H1 (cell line): Measurements from ENCODE around the gene RASAL2. TPM values are rescaled to one million over a fixed set of nuclear protein-coding genes. Genes with fewer than 3 reads are reported as not detected.

Experiments used
- CTCF ChIA-PET: fragments of 300-600 bp; sonication (Branson Sonifier 250); formaldehyde crosslinking; loops from one replicate; lab custom pipeline; 2021; ENCODE audit not compliant: partially characterized antibody; lab: Charles Lee
- POLR2A ChIA-PET: fragments of 300-600 bp; sonication (Branson Sonifier 250); formaldehyde crosslinking; loops from one replicate; lab custom pipeline; 2021; ENCODE audit warnings: inconsistent platforms; ENCODE audit not compliant: partially characterized antibody; lab: Charles Lee
- DNase-seq, 2 experiments: peaks; one replicate each; pipeline versions ENCODE4 v3.0.0 to v3.0.0-alpha.2; 2010 to 2022; ENCODE audit warnings: low spot score in 2 of 2, low read depth in 1 of 2, mixed read lengths in 1 of 2
- FAIRE-seq: peaks from 2 replicates; lab custom pipeline; 2011; peaks lifted over from hg19 to GRCh38; lab: Jason Lieb, UNC
- H2AFZ ChIP-seq: 2 replicates; pipeline ENCODE4 v1.8.1; 2012; ENCODE audit warnings: low read length, inconsistent platforms
- H2AK5ac ChIP-seq: 2 replicates; pipeline ENCODE4 v1.6.1; 2013; ENCODE audit warnings: low read depth, low read length
- H2BK120ac ChIP-seq: replicated peaks from 2 replicates; pipeline ENCODE3; 2013; ENCODE audit warnings: low read depth, low read length, inconsistent platforms
- H2BK12ac ChIP-seq: 2 replicates; pipeline ENCODE4 v1.6.1; 2013; ENCODE audit warnings: low read depth, low read length
- H2BK15ac ChIP-seq: 2 replicates; pipeline ENCODE4 v1.6.1; 2013; ENCODE audit warnings: low read length
- H2BK20ac ChIP-seq: 2 replicates; pipeline ENCODE4 v1.6.1; 2013; ENCODE audit warnings: low read length
- H2BK5ac ChIP-seq: 2 replicates; pipeline ENCODE4 v1.6.1; 2013; ENCODE audit warnings: low read depth, low read length
- H3K14ac ChIP-seq: 2 replicates; pipeline ENCODE4 v1.6.1; 2013; ENCODE audit warnings: inconsistent platforms; ENCODE audit not compliant: insufficient read length
- H3K18ac ChIP-seq: 2 replicates; pipeline ENCODE4 v1.6.1; 2013; ENCODE audit warnings: low read length; ENCODE audit errors: extremely low read depth
- H3K23ac ChIP-seq: 2 replicates; pipeline ENCODE4 v1.6.1; 2013; ENCODE audit warnings: inconsistent platforms; ENCODE audit not compliant: insufficient read length
- H3K23me2 ChIP-seq: 2 replicates; pipeline ENCODE4 v1.6.1; 2013; ENCODE audit warnings: low read depth, low read length
- H3K27ac ChIP-seq: 2 replicates; pipeline ENCODE4 v1.6.1; 2011; ENCODE audit warnings: low read depth, low read length, inconsistent platforms
- H3K27me3 ChIP-seq, 4 experiments: replicated peaks in 1 of 4; 1 replicate in 1 of 4; 2 replicates in 3 of 4; pipeline versions ENCODE4 v1.6.1 to v1.8.1; 2011 to 2013; ENCODE audit warnings: low read length in 3 of 4, mild to moderate bottlenecking in 3 of 4, inconsistent platforms in 2 of 4, mixed read lengths in 2 of 4, moderate library complexity in 1 of 4; ENCODE audit not compliant: control insufficient read depth in 3 of 4, insufficient read depth in 3 of 4; ENCODE audit errors: extremely low read depth in 1 of 4
- H3K36me3 ChIP-seq, 4 experiments: 2 replicates each; pipeline versions ENCODE4 v1.6.1 to v1.8.1; 2011 to 2013; ENCODE audit warnings: mild to moderate bottlenecking in 4 of 4, low read length in 3 of 4, moderate library complexity in 2 of 4, control low read depth in 1 of 4, inconsistent platforms in 1 of 4; ENCODE audit not compliant: insufficient read depth in 4 of 4, control insufficient read depth in 2 of 4
- H3K4ac ChIP-seq: replicated peaks from 2 replicates; pipeline ENCODE3; 2013; ENCODE audit warnings: low read length, low read depth, mixed read lengths, inconsistent platforms; ENCODE audit not compliant: insufficient read length
- H3K4me1 ChIP-seq, 4 experiments: replicated peaks in 1 of 4; 1 replicate in 1 of 4; 2 replicates in 3 of 4; pipeline versions ENCODE4 v1.6.1 to v1.8.1; 2011 to 2013; ENCODE audit warnings: low read length in 3 of 4, inconsistent platforms in 2 of 4, mixed read lengths in 1 of 4; ENCODE audit not compliant: insufficient read depth in 4 of 4, control insufficient read depth in 3 of 4
- H3K4me2 ChIP-seq, 2 experiments: 2 replicates each; pipeline versions ENCODE4 v1.6.1 to v1.8.1; 2011 to 2013; ENCODE audit warnings: low read depth in 2 of 2, low read length in 2 of 2, control low read depth in 1 of 2, inconsistent platforms in 1 of 2, mild to moderate bottlenecking in 1 of 2; ENCODE audit not compliant: insufficient read depth in 1 of 2
- H3K4me3 ChIP-seq, 4 experiments: fragments of 200-600, 300-600 bp in 1 of 4; sonication (generic), shearing (Covaris generic), sonication (Bioruptor Twin) in 1 of 4; 2 replicates each; pipeline versions ENCODE4 v1.5.1 to v1.8.1; 2011 to 2016; ENCODE audit warnings: low read length in 4 of 4, low read depth in 3 of 4, control low read depth in 2 of 4, inconsistent platforms in 2 of 4, mild to moderate bottlenecking in 2 of 4, mixed read lengths in 1 of 4, moderate library complexity in 1 of 4; ENCODE audit not compliant: insufficient read depth in 2 of 4; ENCODE audit errors: extremely low read depth in 1 of 4
- H3K56ac ChIP-seq: replicated peaks from 2 replicates; pipeline ENCODE3; 2013; ENCODE audit warnings: low read depth, mild to moderate bottlenecking, mixed read lengths, low read length, inconsistent platforms; ENCODE audit not compliant: insufficient read length
- H3K79me1 ChIP-seq: 2 replicates; pipeline ENCODE4 v1.6.1; 2013; ENCODE audit warnings: low read depth, low read length, control low read depth
- H3K79me2 ChIP-seq, 2 experiments: 2 replicates each; pipeline versions ENCODE4 v1.6.1 to v1.8.1; 2012 to 2013; ENCODE audit warnings: low read length in 2 of 2, mild to moderate bottlenecking in 2 of 2, inconsistent platforms in 1 of 2; ENCODE audit not compliant: insufficient read depth in 2 of 2, control insufficient read depth in 1 of 2
- H3K9ac ChIP-seq, 4 experiments: replicated peaks in 1 of 4; 1 replicate in 1 of 4; 2 replicates in 3 of 4; pipeline versions ENCODE4 v1.6.1 to v1.8.1; 2011 to 2013; ENCODE audit warnings: low read depth in 3 of 4, low read length in 3 of 4, control low read depth in 2 of 4, mild to moderate bottlenecking in 2 of 4, moderate library complexity in 2 of 4, inconsistent platforms in 1 of 4; ENCODE audit errors: extremely low read depth in 1 of 4
- H3K9me3 ChIP-seq, 2 experiments: 2 replicates each; pipeline versions ENCODE4 v1.6.1 to v1.8.1; 2012 to 2013; ENCODE audit warnings: mild to moderate bottlenecking in 2 of 2, moderate library complexity in 2 of 2, control low read depth in 1 of 2, inconsistent platforms in 1 of 2, low read depth in 1 of 2, low read length in 1 of 2, mixed read lengths in 1 of 2; ENCODE audit not compliant: insufficient read depth in 2 of 2
- H4K20me1 ChIP-seq, 2 experiments: replicated peaks in 1 of 2; 2 replicates each; pipeline versions ENCODE3 to v1.8.1; 2011 to 2013; ENCODE audit warnings: inconsistent platforms in 2 of 2, low read length in 2 of 2, mild to moderate bottlenecking in 1 of 2; ENCODE audit not compliant: insufficient read depth in 2 of 2, control insufficient read depth in 1 of 2
- H4K5ac ChIP-seq: 2 replicates; pipeline ENCODE4 v1.6.1; 2013; ENCODE audit warnings: low read length, low read depth, mixed read lengths, inconsistent platforms; ENCODE audit not compliant: insufficient read length
- H4K8ac ChIP-seq: 2 replicates; pipeline ENCODE4 v1.8.0; 2013; ENCODE audit warnings: mild to moderate bottlenecking, moderate library complexity, low read length, inconsistent platforms; ENCODE audit not compliant: insufficient read depth; ENCODE audit errors: extremely low read depth
- H4K91ac ChIP-seq: replicated peaks from 2 replicates; pipeline ENCODE3; 2013; ENCODE audit warnings: low read length, mixed read lengths, inconsistent platforms; ENCODE audit not compliant: insufficient read length
- CREB1 ChIP-seq: IDR thresholded peaks from 2 replicates; pipeline ENCODE4 v1.6.1; 2012; ENCODE audit warnings: inconsistent platforms
- EP300 ChIP-seq, 2 experiments: IDR thresholded peaks; 1 replicate in 1 of 2; 2 replicates in 1 of 2; pipeline ENCODE4 v1.6.1; 2011 to 2012; ENCODE audit warnings: low read depth in 2 of 2, low read length in 2 of 2, mild to moderate bottlenecking in 2 of 2, borderline replicate concordance in 1 of 2, inconsistent platforms in 1 of 2, moderate library complexity in 1 of 2
- KDM1A ChIP-seq: fragments of 200-600, 300-600 bp; sonication (generic); IDR thresholded peaks from 2 replicates; pipeline ENCODE4 v1.7.1; 2016; ENCODE audit warnings: mild to moderate bottlenecking, low read length, borderline replicate concordance
- POU5F1 ChIP-seq: IDR thresholded peaks from 2 replicates; pipeline ENCODE4 v1.6.1; 2011; ENCODE audit warnings: low read depth, mild to moderate bottlenecking, low read length, moderate library complexity
- SAP30 ChIP-seq: fragments of 300-600 bp; sonication (generic); IDR thresholded peaks from 2 replicates; pipeline ENCODE4 v1.7.1; 2012; ENCODE audit warnings: low read length, moderate library complexity, mild to moderate bottlenecking, inconsistent platforms; ENCODE audit not compliant: insufficient read depth, insufficient replicate concordance
- TAF1 ChIP-seq: IDR thresholded peaks from 2 replicates; pipeline ENCODE4 v1.6.1; 2011; ENCODE audit warnings: mild to moderate bottlenecking, low read depth, low read length
- TEAD4 ChIP-seq: IDR thresholded peaks from 2 replicates; pipeline ENCODE4 v1.6.1; 2012; ENCODE audit warnings: low read depth, low read length, inconsistent platforms, mixed read lengths
- WGBS, 2 experiments: shearing (Covaris generic) in 1 of 2; methylation state at CpG; one replicate each; pipeline versions ENCODE4 v1.1.6 to v1.1.7; 2013 to 2015; ENCODE audit warnings: low lambda C conversion rate in 2 of 2, mixed read lengths in 2 of 2, inconsistent platforms in 1 of 2, low coverage in 1 of 2, missing lambda C conversion rate in 1 of 2; ENCODE audit not compliant: insufficient replicate concordance in 2 of 2, insufficient coverage in 1 of 2, insufficient read length in 1 of 2; ENCODE audit errors: extremely low coverage in 1 of 2, missing lambda C conversion rate in 1 of 2; 5-methylcytosine and 5-hydroxymethylcytosine counted together
- polyA plus RNA-seq, 7 experiments: library from polyadenylated mRNA; depleted of rRNA in 3 of 7; stranded (reverse) in 5 of 7; unstranded in 2 of 7; fragments of >200 nt in 5 of 7; fragments of 200-250 nt in 2 of 7; gene quantifications; 1 replicate in 5 of 7; 2 replicates in 1 of 7; 4 replicates in 1 of 7; pipeline versions ENCODE4 v1.2.1 to v1.2.3, GENCODE V29; 2011 to 2013; ENCODE audit warnings: missing spikeins in 2 of 7, mixed read lengths in 2 of 7
- total RNA-seq: library from RNA; stranded (reverse); fragmentation: NEBNext Ultra II Directional; extraction: Animal tissue kit (Norgen Biotek cat#: 25700); gene quantifications from 2 replicates; pipeline ENCODE4 v1.2.1, GENCODE V29; 2021
- TF ChIP-seq, protein P1 (sequence below): IDR thresholded peaks from 2 replicates; pipeline ENCODE4 v1.6.1; 2012; ENCODE audit warnings: low read length, inconsistent platforms

Gene RASAL2
- total and polyA plus RNA-seq, 2 of the 8 experiments (the other 6 are each of a cell fraction or from before 2014, with no cell fraction given): 15.9 to 32.5 TPM

DNA sequence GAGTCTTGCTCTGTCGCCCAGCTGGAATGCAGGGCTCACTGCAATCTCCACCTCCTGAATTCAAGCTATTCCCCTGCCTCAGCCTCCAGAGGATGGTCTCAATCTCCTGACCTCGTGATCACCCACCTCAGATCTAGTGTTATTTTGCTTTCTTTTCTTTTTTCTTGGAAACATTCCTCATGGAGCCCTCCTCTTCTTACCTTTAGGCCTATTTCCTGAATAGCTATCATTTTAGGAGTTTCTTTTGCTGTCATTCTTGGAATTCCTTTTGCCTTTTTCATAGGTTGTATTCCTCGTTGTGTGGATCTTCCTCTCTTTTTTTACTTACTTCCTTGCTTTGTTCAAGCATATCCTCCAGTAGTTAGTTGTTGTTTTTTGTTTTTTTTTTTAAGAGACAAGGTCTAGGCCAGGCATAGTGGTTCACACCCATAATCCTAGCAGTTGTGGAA, 173.8 kb downstream of the RASAL2 start:
- no peak overlapping the region for H3K14ac ChIP-seq
- POLR2A ChIA-PET: interaction anchor here (0.6 to 2.1 kb wide), 6 partner anchors 10 to 27 kb away, joined by 3 to 7 read pairs (median 4); no protein-coding TSS in a partner anchor
- no peak overlapping the region for H2AFZ ChIP-seq
- H3K23ac ChIP-seq: no peak overlapping the region
- DNase-seq (peak in 1 of 2 experiments; percentile 51), FAIRE-seq (peak; percentile 69)
- H3K4me2 ChIP-seq: peak overlapping the region; percentile 57 to 59; a peak in 3 of 4 replicates
- 0 out of 2 replicates have a peak overlapping the region, but pooled peaks have one; percentile 17 for H2BK20ac ChIP-seq
- peaks cover 0 to 71% of the 10 kb centered on the region in 2 experiments; a peak in 2 of 4 replicates for H3K79me2 ChIP-seq
- no peaks in the 10 kb centered on the region for H3K36me3 ChIP-seq
- no peaks in the 10 kb centered on the region for H3K23me2 ChIP-seq
- H2AK5ac ChIP-seq: no peak overlapping the region
- TF ChIP-seq CREB1 (no peak), KDM1A (no peak), SAP30 (no peak), TAF1 (0 out of 2 replicates have a peak, but pooled peaks have one; percentile 19), EP300 (IDR thresholded peaks at IDR 0.05; ENCODE audit: borderline replicate concordance in 1 of 2, low read depth in 2 of 2, low read length in 2 of 2) (no peak), TEAD4 (peak; percentile 76), POU5F1 (no peak)
- TF ChIP-seq, protein P1, sequence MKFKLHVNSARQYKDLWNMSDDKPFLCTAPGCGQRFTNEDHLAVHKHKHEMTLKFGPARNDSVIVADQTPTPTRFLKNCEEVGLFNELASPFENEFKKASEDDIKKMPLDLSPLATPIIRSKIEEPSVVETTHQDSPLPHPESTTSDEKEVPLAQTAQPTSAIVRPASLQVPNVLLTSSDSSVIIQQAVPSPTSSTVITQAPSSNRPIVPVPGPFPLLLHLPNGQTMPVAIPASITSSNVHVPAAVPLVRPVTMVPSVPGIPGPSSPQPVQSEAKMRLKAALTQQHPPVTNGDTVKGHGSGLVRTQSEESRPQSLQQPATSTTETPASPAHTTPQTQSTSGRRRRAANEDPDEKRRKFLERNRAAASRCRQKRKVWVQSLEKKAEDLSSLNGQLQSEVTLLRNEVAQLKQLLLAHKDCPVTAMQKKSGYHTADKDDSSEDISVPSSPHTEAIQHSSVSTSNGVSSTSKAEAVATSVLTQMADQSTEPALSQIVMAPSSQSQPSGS: peak; percentile 35; the same call in 1 of the 2 replicates
- TF ChIP-seq, all 59 proteins: peak for 3
- H3K27ac ChIP-seq: peak overlapping the region; percentile 50
- no peak overlapping the region for H4K91ac ChIP-seq
- H3K4me3 ChIP-seq: peak overlapping the region in 1 of 4 experiments; percentile 54; a peak in 4 of 8 replicates
- H3K9me3 ChIP-seq: no peaks in the 10 kb centered on the region
- H3K56ac ChIP-seq: peak overlapping the region; percentile 24
- no peak overlapping the region for H2BK15ac ChIP-seq
- 31% methylated on average over 3 of the region's 3 CpGs; no CpG with 5 or more reads in 1 of the 2 experiments for WGBS, 2 experiments
- CTCF ChIA-PET: interaction anchor here (1.2 to 2.8 kb wide), 5 partner anchors 12 to 236 kb away, joined by 3 to 13 read pairs (median 6); no protein-coding TSS in a partner anchor
- peak overlapping the region; percentile 71 for H3K4ac ChIP-seq
- no peak overlapping the region for H4K5ac ChIP-seq
- peak overlapping the region in 2 of 4 experiments; percentile 3 to 44; a peak in 2 of 7 replicates for H3K9ac ChIP-seq
- no peak overlapping the region; the same call in 1 of the 2 replicates for H3K18ac ChIP-seq
- no peaks in the 10 kb centered on the region for H4K20me1 ChIP-seq
- peak overlapping the region; percentile 95 for H2BK5ac ChIP-seq
- H3K27me3 ChIP-seq: no peaks in the 10 kb centered on the region
- peak overlapping the region; percentile 65; the same call in 1 of the 2 replicates for H2BK12ac ChIP-seq
- H2BK120ac ChIP-seq: peak overlapping the region; percentile 91
- peaks cover 6 to 36% (median 21%) of the 10 kb centered on the region in 4 experiments; a peak in 6 of 7 replicates for H3K4me1 ChIP-seq
- no peaks in the 10 kb centered on the region; the same call in 1 of the 2 replicates for H3K79me1 ChIP-seq
- H4K8ac ChIP-seq: no peak overlapping the region
